ENCODE data around the gene C10orf67.
"Not testable (repeated sequence)": the region's sequence is repeated elsewhere in the genome, so short reads cannot be mapped to it uniquely, and the experiment has no call there.

C10orf67 gene

GRCh38 chr10:23344241-23344841, at the start of gene C10orf67:
TSS of gene C10orf67 (minus strand) at chr10:23344797. CDS start at chr10:23344774, 23 bp downstream.
- no peak for TF ChIP-seq CTCF (IDR thresholded peaks at IDR 0.05; ENCODE audit: low read depth, low read length)
- H3K4me3 ChIP-seq (ENCODE audit: low read depth, low read length), result peak within 1 kb of the TSS; percentile 54
- in situ Hi-C loops (cut with HindIII; ENCODE audit: low sequenced_read_pairs), result no loop called here
- peak; percentile 30 for DNase-seq (ENCODE audit: low read depth, low spot score)

DNA sequence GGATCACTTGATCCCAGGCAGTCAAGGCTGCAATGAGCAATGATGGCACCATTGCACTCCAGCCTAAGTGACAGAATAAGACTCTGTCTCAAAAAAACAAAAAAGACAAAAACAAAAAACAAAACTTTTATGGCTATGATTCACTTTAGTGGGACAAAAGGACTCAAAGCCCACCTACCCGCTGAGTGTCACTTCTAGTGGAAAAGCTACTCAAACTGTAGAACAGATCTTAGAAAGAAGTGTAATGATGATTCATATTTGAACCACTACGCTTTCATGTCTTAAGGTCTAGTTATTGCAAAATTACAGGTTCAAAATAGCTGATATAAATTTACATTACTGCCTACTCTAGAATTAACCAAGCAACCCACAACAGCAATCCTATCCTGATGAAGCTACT, 47.2 kb upstream of the C10orf67 start:
- H3K4me3 ChIP-seq (ENCODE audit: low read depth, low read length), result no peak overlapping the region
- DNase-seq (ENCODE audit: low read depth, low spot score), result no peak
- no peak for TF ChIP-seq CTCF (IDR thresholded peaks at IDR 0.05; ENCODE audit: low read depth, low read length)
- in situ Hi-C loops (cut with HindIII; ENCODE audit: low sequenced_read_pairs), result no loop called here

- no peak for DNase-seq (ENCODE audit: low read depth, low spot score)
- in situ Hi-C loops (cut with HindIII; ENCODE audit: low sequenced_read_pairs), result no loop called here
- H3K4me3 ChIP-seq (ENCODE audit: low read depth, low read length), result no peak overlapping the region
- TF ChIP-seq CTCF (IDR thresholded peaks at IDR 0.05; ENCODE audit: low read depth, low read length), result no peak
Observed at GRCh38 chr10:23390809-23391208, 46.2 kb upstream of the C10orf67 start.

DNA sequence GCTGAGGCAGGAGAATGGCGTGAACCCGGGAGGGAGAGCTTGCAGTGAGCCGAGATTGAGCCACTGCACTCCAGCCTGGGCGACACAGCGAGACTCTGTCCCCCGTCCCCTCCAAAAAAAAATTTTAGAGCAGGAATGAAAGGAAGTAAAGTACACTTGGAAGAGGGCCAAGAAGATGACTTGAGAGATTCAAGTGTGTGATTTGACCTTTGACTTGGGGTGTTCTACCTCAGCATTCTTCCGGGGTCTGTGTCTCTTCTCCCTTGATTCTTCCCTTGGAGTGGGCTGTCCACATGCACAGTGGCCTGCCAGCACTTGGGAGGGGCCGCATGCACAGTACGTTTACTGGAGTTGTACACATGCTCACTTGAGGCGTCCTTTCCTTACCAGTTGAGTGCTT, 45.8 kb upstream of the C10orf67 start:
- H3K4me3 ChIP-seq (ENCODE audit: low read depth, low read length); DNase-seq (ENCODE audit: low read depth, low spot score); in situ Hi-C loops (cut with HindIII; ENCODE audit: low sequenced_read_pairs): not testable (repeated sequence)

DNA sequence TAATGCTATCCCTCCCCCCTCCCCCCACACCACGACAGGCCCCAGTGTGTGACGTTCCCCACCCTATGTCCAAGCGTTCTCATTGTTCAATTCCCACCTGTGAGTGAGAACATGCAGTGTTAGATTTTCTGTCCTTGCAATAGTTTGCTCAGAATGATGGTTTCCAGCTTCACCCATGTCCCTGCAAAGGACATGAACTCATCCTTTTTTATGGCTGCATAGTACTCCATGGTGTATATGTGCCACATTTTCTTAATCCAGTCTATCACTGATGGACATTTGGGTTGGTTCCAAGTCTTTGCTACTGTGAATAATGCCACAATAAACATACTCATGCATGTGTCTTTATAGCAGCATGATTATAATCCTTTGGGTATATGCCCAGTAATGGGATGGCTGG, 42.9 kb upstream of the C10orf67 start:
- DNase-seq (ENCODE audit: low read depth, low spot score); H3K4me3 ChIP-seq (ENCODE audit: low read depth, low read length); in situ Hi-C loops (cut with HindIII; ENCODE audit: low sequenced_read_pairs): not testable (repeated sequence)

DNA sequence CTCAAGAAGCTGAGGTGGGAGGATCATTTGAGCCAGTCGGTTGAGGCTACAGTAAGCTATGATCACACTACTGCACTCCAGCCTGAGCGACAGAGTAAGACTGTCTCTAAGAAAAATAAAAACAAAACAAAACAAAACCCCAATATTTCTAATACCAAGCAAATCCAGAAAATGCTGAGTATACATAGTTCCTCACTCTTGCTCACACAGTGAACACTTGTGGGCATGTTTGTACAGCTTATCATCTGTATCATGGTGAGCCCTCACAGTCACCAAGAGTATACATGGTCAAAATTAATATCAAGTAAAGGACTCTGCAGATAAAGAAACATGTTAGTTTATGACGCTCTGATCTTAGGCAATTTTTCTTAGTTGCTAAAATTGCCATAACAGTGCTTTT, 41.5 kb upstream of the C10orf67 start:
- H3K4me3 ChIP-seq (ENCODE audit: low read depth, low read length), result no peak overlapping the region
- no peak for DNase-seq (ENCODE audit: low read depth, low spot score)
- no peak for TF ChIP-seq CTCF (IDR thresholded peaks at IDR 0.05; ENCODE audit: low read depth, low read length)
- in situ Hi-C loops (cut with HindIII; ENCODE audit: low sequenced_read_pairs), result no loop called here

GRCh38 chr10:23384364-23384763, 39.8 kb upstream of the C10orf67 start:
- in situ Hi-C loops (cut with HindIII; ENCODE audit: low sequenced_read_pairs), result no loop called here
- no peak for DNase-seq (ENCODE audit: low read depth, low spot score)
- no peak overlapping the region for H3K4me3 ChIP-seq (ENCODE audit: low read depth, low read length)
- no peak for TF ChIP-seq CTCF (IDR thresholded peaks at IDR 0.05; ENCODE audit: low read depth, low read length)

DNA sequence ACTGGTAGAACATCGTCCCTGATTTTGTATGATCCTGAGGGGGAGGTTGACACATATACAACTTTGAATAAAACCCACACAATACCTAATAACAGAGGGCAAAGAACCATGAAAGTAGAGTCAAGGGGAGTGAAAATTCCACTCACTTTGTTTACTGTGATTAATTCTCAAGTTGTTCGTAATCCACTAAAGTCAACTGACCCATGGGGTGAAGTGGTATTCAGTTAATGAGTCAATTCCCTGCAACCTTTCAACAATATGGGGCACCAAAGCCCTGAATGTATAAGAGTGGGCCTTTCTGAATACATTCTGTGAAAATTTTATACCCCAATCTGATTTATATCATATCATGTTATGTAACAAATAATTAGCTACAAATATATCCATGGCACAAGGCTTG, 39.0 kb upstream of the C10orf67 start:
- no peak for TF ChIP-seq CTCF (IDR thresholded peaks at IDR 0.05; ENCODE audit: low read depth, low read length)
- no peak overlapping the region for H3K4me3 ChIP-seq (ENCODE audit: low read depth, low read length)
- in situ Hi-C loops (cut with HindIII; ENCODE audit: low sequenced_read_pairs), result no loop called here
- DNase-seq (ENCODE audit: low read depth, low spot score), result no peak
